ENCODE measurements around the gene ZBTB48. TPM values are rescaled to one million over a fixed set of nuclear protein-coding genes. Genes with fewer than 3 reads are reported as not detected.
A peak's percentile ranks its signal among the peaks of the same experiment; 100 is the strongest.

Gene ZBTB48
- total and polyA plus RNA-seq, 2 donors (not counting 1 experiment from before 2014, with no cell fraction given): 5.7 to 16.0 TPM

DNA sequence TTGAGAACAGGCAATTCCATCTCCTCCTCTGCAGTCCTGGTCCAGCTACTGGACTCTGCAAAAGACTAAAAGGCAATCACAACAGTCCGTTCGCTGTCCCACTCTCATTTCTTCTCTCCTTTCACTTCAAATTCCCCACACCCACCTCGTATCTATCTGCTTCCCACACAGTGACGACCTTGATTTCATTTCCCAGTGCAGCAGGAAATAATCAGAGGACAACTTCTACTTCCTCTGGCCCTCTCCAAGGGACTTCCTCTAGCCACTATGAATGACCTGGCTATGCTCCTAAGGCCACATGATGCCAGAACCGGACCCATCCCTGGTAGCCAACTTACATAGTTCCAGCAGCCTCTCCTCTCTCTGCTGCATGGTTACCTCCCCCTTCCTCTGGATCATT is 33.5 kb upstream of the ZBTB48 start:
- no peak for TF ChIP-seq EZH2 (IDR thresholded peaks at IDR 0.05; ENCODE audit: low read length, missing control alignments)
- TF ChIP-seq, protein P1, sequence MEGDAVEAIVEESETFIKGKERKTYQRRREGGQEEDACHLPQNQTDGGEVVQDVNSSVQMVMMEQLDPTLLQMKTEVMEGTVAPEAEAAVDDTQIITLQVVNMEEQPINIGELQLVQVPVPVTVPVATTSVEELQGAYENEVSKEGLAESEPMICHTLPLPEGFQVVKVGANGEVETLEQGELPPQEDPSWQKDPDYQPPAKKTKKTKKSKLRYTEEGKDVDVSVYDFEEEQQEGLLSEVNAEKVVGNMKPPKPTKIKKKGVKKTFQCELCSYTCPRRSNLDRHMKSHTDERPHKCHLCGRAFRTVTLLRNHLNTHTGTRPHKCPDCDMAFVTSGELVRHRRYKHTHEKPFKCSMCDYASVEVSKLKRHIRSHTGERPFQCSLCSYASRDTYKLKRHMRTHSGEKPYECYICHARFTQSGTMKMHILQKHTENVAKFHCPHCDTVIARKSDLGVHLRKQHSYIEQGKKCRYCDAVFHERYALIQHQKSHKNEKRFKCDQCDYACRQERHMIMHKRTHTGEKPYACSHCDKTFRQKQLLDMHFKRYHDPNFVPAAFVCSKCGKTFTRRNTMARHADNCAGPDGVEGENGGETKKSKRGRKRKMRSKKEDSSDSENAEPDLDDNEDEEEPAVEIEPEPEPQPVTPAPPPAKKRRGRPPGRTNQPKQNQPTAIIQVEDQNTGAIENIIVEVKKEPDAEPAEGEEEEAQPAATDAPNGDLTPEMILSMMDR (conservative IDR thresholded peaks at IDR 0.05 in 1 of 2, IDR thresholded peaks at IDR 0.05 in 1 of 2; ENCODE audit: low read depth in 1 of 2, low read length in 2 of 2): no peak
- peaks cover 3% of the 10 kb centered on the region for H3K36me3 ChIP-seq (ENCODE audit: control insufficient read depth, insufficient read depth, low read length)
- H3K79me2 ChIP-seq (ENCODE audit: control insufficient read depth, insufficient read depth, low read length): peaks cover 3% of the 10 kb centered on the region
- H3K4me1 ChIP-seq (ENCODE audit: control insufficient read depth, extremely low read depth, insufficient read depth, low read length): no peaks in the 10 kb centered on the region
- no peak overlapping the region for H3K9ac ChIP-seq (ENCODE audit: insufficient read depth, low read length)
- H3K27me3 ChIP-seq (ENCODE audit: control insufficient read depth, insufficient read depth, low read length): no peaks in the 10 kb centered on the region
- no peak overlapping the region for H3K27ac ChIP-seq (ENCODE audit: insufficient read depth, low read length)
- H2AFZ ChIP-seq (ENCODE audit: low read length): no peak overlapping the region
- no peak overlapping the region for H3K4me2 ChIP-seq (ENCODE audit: extremely low read depth, insufficient read depth, low read length)
- no peak overlapping the region for H3K4me3 ChIP-seq (replicated peaks in 1 of 4; ENCODE audit: control extremely low read depth in 1 of 4, insufficient read depth in 1 of 4, low read depth in 3 of 4, low read length in 4 of 4)
- no peaks in the 10 kb centered on the region for H3K9me3 ChIP-seq (ENCODE audit: control insufficient read depth, insufficient read depth, low read depth, low read length)
- DNase-seq (ENCODE audit: low read depth in 2 of 2): no peak
- no peaks in the 10 kb centered on the region for H4K20me1 ChIP-seq (ENCODE audit: control insufficient read depth, extremely low read depth, insufficient read depth, low read length)

DNA sequence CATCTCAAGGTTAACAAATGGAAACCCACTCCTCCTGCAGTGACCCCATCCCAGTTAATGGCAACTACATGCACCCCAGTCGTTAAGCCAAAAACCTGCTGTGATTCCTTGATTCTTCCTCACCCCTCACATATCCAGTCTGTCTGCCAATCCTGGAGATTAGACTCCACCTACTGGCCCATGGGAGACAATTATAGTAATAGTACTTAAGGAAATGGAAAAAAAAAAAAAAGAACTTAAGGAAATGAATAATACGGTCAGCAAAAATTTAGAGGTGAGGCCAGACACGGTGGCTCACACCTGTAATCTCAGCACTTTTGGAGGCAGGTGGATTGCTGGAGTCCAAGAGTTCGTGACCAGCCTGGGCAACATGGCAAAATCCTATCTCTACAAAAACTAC is 32.5 kb upstream of the ZBTB48 start:
- DNase-seq (ENCODE audit: low read depth in 2 of 2): peak in 1 of 2 donors; percentile 17
- Histone ChIP-seq H3K4me2 (ENCODE audit: extremely low read depth, insufficient read depth, low read length) (no peak overlapping the region), H3K9ac (ENCODE audit: insufficient read depth, low read length) (no peak overlapping the region), H3K4me1 (ENCODE audit: control insufficient read depth, extremely low read depth, insufficient read depth, low read length) (no peaks in the 10 kb centered on the region), H3K9me3 (ENCODE audit: control insufficient read depth, insufficient read depth, low read depth, low read length) (no peaks in the 10 kb centered on the region), H3K4me3 (replicated peaks in 1 of 4; ENCODE audit: control extremely low read depth in 1 of 4, insufficient read depth in 1 of 4, low read depth in 3 of 4, low read length in 4 of 4) (no peak overlapping the region), H3K79me2 (ENCODE audit: control insufficient read depth, insufficient read depth, low read length) (peaks cover 3% of the 10 kb centered on the region), H3K27ac (ENCODE audit: insufficient read depth, low read length) (no peak overlapping the region), H2AFZ (ENCODE audit: low read length) (no peak overlapping the region), H4K20me1 (ENCODE audit: control insufficient read depth, extremely low read depth, insufficient read depth, low read length) (no peaks in the 10 kb centered on the region), H3K27me3 (ENCODE audit: control insufficient read depth, insufficient read depth, low read length) (no peaks in the 10 kb centered on the region), H3K36me3 (ENCODE audit: control insufficient read depth, insufficient read depth, low read length) (peaks cover 3% of the 10 kb centered on the region)
- TF ChIP-seq EZH2 (IDR thresholded peaks at IDR 0.05; ENCODE audit: low read length, missing control alignments): no peak
- TF ChIP-seq, protein P1 (conservative IDR thresholded peaks at IDR 0.05 in 1 of 2, IDR thresholded peaks at IDR 0.05 in 1 of 2; ENCODE audit: low read depth in 1 of 2, low read length in 2 of 2): no peak

DNA sequence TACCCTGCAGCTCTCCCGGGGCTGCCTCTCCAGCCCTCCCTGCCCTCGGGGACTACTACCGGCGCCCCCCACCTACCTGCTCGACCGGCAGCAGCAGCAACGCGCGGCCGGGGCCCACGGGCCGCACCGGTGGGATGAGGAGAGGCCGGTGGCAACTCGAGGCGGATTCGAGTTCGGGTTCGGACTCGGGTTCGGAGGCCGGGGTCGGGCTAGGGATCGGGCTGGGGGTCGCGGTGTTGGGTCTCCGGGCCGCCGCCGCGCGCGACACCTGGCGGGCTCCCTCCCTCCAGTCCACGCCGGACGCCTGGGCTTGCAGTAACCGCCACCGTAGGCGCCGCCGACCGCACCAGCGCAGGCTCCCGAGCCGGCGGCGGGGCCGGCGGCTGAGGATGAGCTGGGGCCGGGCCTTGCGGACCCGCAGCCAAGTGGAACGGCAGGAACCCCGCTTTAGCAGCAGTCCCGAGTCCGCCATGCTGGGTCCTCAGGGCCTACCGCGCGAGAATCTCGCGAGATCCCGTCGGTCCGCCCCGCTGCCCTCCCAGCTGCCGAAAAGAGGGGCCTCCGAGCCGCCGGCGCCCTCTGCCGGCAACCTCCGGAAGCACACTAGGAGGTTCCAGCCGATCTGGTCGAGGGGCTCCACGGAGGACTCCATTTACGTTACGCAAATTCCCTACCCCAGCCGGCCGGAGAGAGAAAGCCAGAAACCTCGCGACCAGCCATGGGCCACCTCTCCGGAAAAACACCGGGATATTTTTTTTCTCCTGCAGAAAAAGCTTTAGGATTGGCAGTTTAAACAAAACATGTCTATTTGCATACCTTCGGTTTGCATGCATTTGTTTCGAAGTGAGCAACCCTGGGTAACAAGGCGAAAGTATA is 25.5 kb upstream of the ZBTB48 start, which contains the start of gene NOL9:
Gene NOL9, minus strand, starts transcription at position 483 of the 876 bp plus-strand sequence. Its CDS starts 11 bp downstream, at position 472.
- no peaks in the 10 kb centered on the region for H4K20me1 ChIP-seq (ENCODE audit: control insufficient read depth, extremely low read depth, insufficient read depth, low read length)
- H3K9me3 ChIP-seq (ENCODE audit: control insufficient read depth, insufficient read depth, low read depth, low read length): no peaks in the 10 kb centered on the region
- TF ChIP-seq, protein P1 (conservative IDR thresholded peaks at IDR 0.05 in 1 of 2, IDR thresholded peaks at IDR 0.05 in 1 of 2; ENCODE audit: low read depth in 1 of 2, low read length in 2 of 2): peak; percentile 73 to 86
- TF ChIP-seq EZH2 (IDR thresholded peaks at IDR 0.05; ENCODE audit: low read length, missing control alignments): no peak
- H3K27ac ChIP-seq (ENCODE audit: insufficient read depth, low read length): peak within 1 kb of the TSS; percentile 38
- peak; percentile 82 to 91 for DNase-seq (ENCODE audit: low read depth in 2 of 2)
- H3K36me3 ChIP-seq (ENCODE audit: control insufficient read depth, insufficient read depth, low read length): no peaks in the 10 kb centered on the region
- H2AFZ ChIP-seq (ENCODE audit: low read length): peak within 1 kb of the TSS; percentile 74
- no peaks in the 10 kb centered on the region for H3K27me3 ChIP-seq (ENCODE audit: control insufficient read depth, insufficient read depth, low read length)
- H3K4me1 ChIP-seq (ENCODE audit: control insufficient read depth, extremely low read depth, insufficient read depth, low read length): peaks cover 4% of the 10 kb centered on the region
- peak within 1 kb of the TSS; percentile 97 for H3K9ac ChIP-seq (ENCODE audit: insufficient read depth, low read length)
- peak within 1 kb of the TSS; percentile 89 for H3K4me2 ChIP-seq (ENCODE audit: extremely low read depth, insufficient read depth, low read length)
- H3K79me2 ChIP-seq (ENCODE audit: control insufficient read depth, insufficient read depth, low read length): peaks cover 18% of the 10 kb centered on the region
- peak within 1 kb of the TSS; percentile 72 to 94 (median 92) for H3K4me3 ChIP-seq (replicated peaks in 1 of 4; ENCODE audit: control extremely low read depth in 1 of 4, insufficient read depth in 1 of 4, low read depth in 3 of 4, low read length in 4 of 4)

Data from fibroblast of lung (primary cell).